Fibroblast of skin of abdomen (primary cell): ENCODE results near the gene FAH.

Experiments used
- DNase-seq: peaks from one replicate; pipeline ENCODE4 v3.0.0-alpha.2; 2013

Gene FAH

DNA sequence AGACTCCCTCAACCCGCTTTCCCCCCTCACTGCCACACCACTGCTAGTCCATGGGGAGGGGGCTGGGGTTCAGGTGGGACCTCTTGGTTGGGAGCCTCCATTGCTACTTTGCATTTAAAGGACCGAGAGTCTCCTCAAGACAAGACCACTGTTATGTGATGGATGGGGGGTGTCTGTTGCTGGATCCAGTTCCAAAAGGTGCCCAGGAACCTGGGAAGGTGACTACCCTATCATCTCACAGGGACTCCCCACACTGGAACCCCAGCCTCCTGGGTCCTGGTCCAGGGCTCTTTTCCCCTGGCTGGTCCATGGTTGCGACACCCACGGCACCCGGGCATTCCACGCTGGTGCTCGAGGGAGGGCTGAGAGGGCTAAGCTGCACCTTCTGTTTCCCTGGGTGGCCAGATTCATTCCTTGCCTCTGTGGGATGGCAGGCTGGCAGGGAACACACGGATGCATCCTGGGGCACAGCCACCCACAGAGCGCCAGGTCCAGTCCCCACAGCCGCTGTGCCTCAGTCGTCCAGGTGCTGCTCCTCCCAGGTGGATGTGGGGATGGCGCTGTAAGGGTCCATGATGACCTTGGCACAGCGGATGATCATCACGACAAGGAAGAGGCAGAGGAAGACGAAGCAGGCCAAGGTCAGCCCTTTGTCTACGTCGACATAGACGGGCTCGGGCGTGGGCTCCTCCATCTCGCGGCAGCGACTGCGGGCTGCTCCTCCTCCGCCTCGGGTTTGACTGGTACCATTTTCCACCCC, 48.6 kb downstream of the FAH start:
- no peak for DNase-seq

DNA sequence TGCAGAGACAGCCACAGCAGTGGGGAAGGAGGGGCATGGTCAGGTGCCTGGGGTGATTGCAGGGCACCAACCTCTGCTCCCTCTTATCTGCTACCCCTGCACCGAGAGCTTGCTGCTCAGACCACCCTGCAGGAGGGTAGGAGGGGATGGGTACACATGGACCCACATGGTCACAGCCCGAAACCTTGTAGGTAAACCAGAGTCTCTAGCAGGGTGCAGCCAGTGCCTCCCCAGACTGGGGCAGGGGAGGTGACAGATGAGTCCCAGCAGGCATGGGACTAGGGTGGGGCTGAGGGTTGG, 49.2 kb downstream of the FAH start:
- no peak for DNase-seq

- DNase-seq, result no peak
Observed at GRCh38 chr15:80202641-80203360, 50.0 kb downstream of the FAH start.

DNA sequence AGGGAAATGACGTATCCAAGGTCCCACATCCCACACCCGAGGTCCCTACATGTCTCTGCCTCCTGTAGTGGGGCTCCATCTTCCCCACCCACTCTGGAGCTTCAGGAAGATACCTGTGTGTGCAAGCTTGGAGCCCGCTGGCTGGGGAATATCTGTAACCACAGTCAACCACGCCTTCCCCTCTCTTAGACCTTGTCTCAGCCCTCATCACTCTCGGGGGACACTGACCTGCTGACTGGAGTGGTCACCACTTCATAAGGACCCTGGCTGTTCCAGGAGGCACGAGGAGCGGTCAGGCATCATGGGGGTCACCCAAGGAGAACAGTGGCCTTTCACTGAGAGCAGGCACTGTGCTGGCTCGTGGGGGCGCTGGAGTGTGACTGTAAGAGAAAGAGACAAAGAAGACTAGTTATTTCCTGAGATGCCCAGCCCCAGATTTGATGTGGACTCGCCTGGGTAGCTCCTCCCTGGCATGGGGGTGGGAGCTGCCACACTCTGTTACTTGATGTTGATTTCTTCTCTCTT, 50.6 kb downstream of the FAH start:
- no peak for DNase-seq

GRCh38 chr15:80204231-80204630, 51.4 kb downstream of the FAH start:
- no peak for DNase-seq

GRCh38 chr15:80207887-80208286, 55.1 kb downstream of the FAH start:
- no peak for DNase-seq

- no peak for DNase-seq
Observed at GRCh38 chr15:80208758-80209734, 56.2 kb downstream of the FAH start.

- DNase-seq, result no peak
Observed at GRCh38 chr15:80210611-80211573, 58.1 kb downstream of the FAH start.

DNA sequence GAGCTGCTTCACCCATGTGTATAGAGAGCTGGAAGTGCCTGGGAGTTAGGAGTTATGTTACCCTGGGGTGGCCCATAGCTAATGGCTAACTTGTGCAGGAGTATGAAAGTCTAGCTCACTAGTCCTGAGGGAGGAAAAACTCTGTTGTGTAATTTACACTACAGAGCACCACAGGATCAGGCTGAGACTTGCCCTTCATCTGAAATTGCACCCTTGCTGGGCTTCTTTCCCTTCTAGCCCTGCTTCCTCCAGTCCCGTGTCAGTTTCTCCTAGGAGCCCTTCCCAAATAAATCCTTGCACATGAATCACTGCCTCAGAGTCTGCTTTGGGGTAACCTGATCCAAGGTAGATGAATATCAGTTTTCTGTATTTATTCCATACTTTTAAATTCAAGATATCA, 59.2 kb downstream of the FAH start:
- DNase-seq, result no peak

GRCh38 chr15:80214910-80215309, 62.1 kb downstream of the FAH start:
- no peak for DNase-seq

GRCh38 chr15:80216141-80216540, 63.3 kb downstream of the FAH start:
- no peak for DNase-seq

GRCh38 chr15:80216911-80217310, 64.1 kb downstream of the FAH start:
- no peak for DNase-seq

GRCh38 chr15:80217327-80217900, 64.6 kb downstream of the FAH start:
- DNase-seq, result no peak

- no peak for DNase-seq
Observed at GRCh38 chr15:80219955-80220354, 67.2 kb downstream of the FAH start.

DNA sequence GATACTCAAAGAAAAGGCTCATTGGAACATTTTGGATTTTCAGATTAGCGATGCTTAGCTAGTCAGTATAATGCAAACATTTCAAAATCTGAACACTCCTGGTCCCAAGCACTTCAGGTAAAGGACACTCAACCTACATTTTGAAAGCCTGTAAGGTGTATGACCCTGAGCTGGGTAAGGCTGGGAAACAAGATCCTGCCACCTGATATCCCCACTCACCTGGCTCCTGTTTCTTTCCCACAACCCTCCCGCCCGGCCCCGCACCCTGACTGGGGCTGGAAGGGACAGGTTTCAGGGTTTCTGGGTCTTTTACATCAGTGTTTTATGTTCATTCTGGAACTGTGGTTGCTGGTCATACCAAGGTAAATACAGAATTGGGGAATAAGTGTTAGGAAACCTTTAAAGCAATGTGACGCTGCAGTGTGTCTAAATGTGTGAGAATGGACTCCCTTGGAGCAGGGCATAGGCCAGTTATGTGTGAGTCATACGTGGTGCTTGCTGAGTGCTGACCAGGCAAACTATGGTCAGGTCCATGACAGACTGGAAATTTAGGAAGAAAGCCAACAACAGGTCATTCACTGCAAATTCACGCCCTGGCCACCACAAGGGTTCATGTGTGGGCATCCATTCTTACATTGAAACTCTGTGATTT, 76.3 kb downstream of the FAH start:
- DNase-seq, result no peak

GRCh38 chr15:80231371-80231770, 78.6 kb downstream of the FAH start:
- DNase-seq, result no peak

DNA sequence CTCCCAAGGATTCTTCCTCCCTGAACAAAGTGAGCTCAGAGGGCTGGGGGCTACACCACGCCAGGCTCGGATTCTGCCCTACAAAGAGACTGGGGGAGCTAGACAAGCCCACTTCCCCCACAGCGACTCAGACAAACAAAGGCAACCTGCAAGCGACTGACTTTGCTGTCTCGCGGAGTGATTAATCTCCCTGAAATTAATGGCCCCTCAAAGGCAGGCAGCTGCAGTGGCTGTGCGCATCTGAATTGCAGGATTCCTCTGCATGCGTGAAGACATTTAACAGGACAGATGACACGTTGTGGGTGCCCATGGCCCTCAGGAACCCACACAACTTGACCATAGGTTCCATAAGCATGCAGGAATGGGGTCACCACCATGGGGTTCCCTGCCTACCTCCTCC, 80.8 kb downstream of the FAH start:
- DNase-seq, result no peak

DNA sequence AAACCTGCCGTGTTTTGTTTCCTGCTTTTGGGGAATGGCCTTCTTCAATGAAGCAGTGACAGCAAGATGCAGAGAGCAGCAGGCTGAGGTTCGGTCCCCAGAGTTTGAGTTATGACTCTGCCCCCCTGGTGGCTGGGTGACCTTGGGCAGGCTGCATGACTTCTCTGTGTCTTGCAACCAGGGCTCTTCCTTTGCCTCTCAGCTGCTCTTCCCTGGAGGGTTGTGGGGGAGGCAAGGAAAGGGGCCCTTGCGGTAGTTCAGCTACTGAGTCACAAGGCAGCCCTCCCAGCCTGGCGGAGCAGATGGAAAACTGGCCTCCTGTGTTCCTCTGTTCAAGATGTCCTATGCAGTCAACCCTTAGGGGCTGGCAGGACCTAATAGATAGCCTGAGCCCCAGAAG, 82.1 kb downstream of the FAH start:
- peak; percentile 5 for DNase-seq
